Chondrocyte (in vitro differentiated cells): ENCODE measurements around the gene ZC3H6. TPM values are rescaled to one million over a fixed set of nuclear protein-coding genes. Genes with fewer than 3 reads are reported as not detected.
"Not testable (repeated sequence)": the region's sequence is repeated elsewhere in the genome, so short reads cannot be mapped to it uniquely, and the experiment has no call there.

Source experiments
- DNase-seq: peaks from one replicate; pipeline ENCODE4 v3.0.0; 2021; ENCODE audit warnings: mixed read lengths, low spot score
- H3K27ac Mint-ChIP-seq: one replicate; pipeline ENCODE4 v1.8.0; 2021; ENCODE audit warnings: mild to moderate bottlenecking, moderate library complexity, mixed read lengths; ENCODE audit not compliant: unreplicated experiment
- H3K27me3 Mint-ChIP-seq: 2 replicates; pipeline ENCODE4 v1.8.0; 2021; ENCODE audit warnings: low read depth, mixed read lengths
- H3K36me3 Mint-ChIP-seq: 2 replicates; pipeline ENCODE4 v1.8.0; 2021; ENCODE audit warnings: low read depth, mixed read lengths
- H3K4me1 Mint-ChIP-seq: 2 replicates; pipeline ENCODE4 v1.8.0; 2021; ENCODE audit warnings: low read depth, mild to moderate bottlenecking, mixed read lengths
- H3K4me3 Mint-ChIP-seq: one replicate; pipeline ENCODE4 v1.8.0; 2021; ENCODE audit warnings: mild to moderate bottlenecking, moderate library complexity, mixed read lengths; ENCODE audit not compliant: unreplicated experiment
- H3K9me3 Mint-ChIP-seq: 2 replicates; pipeline ENCODE4 v1.8.0; 2021; ENCODE audit warnings: low read depth, mixed read lengths
- total RNA-seq: library from RNA; stranded (reverse); gene quantifications from 3 replicates; pipeline ENCODE4 v1.2.1, GENCODE V29; 2021
- TF ChIP-seq, protein P1 (sequence below): fragments of 200-600 bp; sonication (generic); IDR thresholded peaks from 2 replicates; pipeline ENCODE4 v1.5.0; 2021; ENCODE audit warnings: antibody characterized with exemption, mild to moderate bottlenecking, moderate library complexity

ZC3H6 gene
- total RNA-seq, 1 donor from 2014 or later = 8.6 TPM

DNA sequence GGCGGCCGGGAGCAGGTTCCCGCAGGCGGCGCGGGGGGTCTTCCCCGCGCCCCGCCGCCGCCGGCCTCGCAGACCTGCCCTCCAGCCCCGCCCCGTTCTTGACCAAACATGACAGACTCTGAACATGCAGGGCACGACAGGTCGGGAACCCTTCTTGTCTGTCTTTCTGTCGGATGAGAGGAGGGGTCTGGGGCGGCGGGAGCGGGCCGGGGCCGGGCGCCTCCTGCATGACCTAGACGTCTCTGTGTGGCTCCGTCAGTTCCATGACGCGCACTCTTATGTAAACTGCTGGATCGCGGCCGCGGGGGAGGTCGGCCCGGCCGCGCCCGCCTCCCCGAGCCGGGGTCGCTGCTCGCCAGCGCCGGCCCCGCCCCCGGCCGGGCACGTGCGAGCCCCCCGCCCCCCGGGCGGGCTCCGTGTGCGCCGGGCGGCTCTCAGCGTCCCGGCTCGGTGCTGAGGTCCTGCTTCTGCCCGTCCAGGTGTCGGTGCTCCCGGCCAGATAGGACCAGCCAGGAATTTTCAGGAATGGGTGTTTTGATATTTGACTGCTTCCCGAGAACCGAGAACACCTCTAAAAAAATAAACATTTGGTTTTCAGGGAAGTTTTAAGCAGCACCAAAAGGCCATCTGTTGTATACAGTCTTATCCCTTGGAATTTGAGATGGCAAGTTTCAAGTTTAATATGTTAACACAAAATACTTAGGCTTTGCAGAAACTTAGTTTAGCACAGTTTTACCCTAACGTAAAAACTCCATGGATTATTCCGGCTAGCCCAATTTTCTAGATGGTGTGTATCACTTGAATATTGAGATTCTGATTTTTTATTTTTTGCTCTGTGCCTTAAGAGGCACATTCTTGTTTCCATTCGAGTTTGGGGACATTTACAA is 733 bp downstream of the ZC3H6 start:
- H3K27me3 Mint-ChIP-seq = no peaks in the 10 kb centered on the region
- TF ChIP-seq, protein P1, sequence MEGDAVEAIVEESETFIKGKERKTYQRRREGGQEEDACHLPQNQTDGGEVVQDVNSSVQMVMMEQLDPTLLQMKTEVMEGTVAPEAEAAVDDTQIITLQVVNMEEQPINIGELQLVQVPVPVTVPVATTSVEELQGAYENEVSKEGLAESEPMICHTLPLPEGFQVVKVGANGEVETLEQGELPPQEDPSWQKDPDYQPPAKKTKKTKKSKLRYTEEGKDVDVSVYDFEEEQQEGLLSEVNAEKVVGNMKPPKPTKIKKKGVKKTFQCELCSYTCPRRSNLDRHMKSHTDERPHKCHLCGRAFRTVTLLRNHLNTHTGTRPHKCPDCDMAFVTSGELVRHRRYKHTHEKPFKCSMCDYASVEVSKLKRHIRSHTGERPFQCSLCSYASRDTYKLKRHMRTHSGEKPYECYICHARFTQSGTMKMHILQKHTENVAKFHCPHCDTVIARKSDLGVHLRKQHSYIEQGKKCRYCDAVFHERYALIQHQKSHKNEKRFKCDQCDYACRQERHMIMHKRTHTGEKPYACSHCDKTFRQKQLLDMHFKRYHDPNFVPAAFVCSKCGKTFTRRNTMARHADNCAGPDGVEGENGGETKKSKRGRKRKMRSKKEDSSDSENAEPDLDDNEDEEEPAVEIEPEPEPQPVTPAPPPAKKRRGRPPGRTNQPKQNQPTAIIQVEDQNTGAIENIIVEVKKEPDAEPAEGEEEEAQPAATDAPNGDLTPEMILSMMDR = no peak
- DNase-seq = no peak
- H3K36me3 Mint-ChIP-seq = no peaks in the 10 kb centered on the region
- peak overlapping the region; percentile 87 for H3K4me3 Mint-ChIP-seq
- peak overlapping the region; percentile 96 for H3K27ac Mint-ChIP-seq
- H3K4me1 Mint-ChIP-seq = peaks cover 11% of the 10 kb centered on the region
- no peaks in the 10 kb centered on the region for H3K9me3 Mint-ChIP-seq

DNA sequence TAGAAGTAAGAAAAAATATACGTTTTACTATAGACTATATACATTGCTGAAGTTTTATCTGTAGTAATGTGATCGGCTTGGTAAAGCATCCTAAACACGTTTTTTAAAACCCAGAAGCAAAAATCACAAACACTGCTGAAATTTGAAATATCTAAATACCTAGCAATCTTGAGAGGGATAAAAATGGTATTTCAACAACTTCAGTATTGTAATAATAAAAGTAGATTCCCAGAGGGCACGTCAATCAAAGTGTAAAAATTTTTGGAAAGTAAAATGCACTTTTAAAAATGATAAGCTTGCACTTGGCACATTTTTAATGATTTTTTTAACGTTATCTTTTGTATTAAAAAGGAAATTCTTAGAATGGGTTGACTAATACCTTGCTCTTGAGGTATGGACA is 1.6 kb downstream of the ZC3H6 start:
- H3K9me3 Mint-ChIP-seq = no peaks in the 10 kb centered on the region
- DNase-seq = no peak
- no peak overlapping the region for H3K4me3 Mint-ChIP-seq
- peaks cover 11% of the 10 kb centered on the region for H3K4me1 Mint-ChIP-seq
- TF ChIP-seq, protein P1 = no peak
- H3K36me3 Mint-ChIP-seq = no peaks in the 10 kb centered on the region
- H3K27ac Mint-ChIP-seq = no peak overlapping the region
- no peaks in the 10 kb centered on the region for H3K27me3 Mint-ChIP-seq

DNA sequence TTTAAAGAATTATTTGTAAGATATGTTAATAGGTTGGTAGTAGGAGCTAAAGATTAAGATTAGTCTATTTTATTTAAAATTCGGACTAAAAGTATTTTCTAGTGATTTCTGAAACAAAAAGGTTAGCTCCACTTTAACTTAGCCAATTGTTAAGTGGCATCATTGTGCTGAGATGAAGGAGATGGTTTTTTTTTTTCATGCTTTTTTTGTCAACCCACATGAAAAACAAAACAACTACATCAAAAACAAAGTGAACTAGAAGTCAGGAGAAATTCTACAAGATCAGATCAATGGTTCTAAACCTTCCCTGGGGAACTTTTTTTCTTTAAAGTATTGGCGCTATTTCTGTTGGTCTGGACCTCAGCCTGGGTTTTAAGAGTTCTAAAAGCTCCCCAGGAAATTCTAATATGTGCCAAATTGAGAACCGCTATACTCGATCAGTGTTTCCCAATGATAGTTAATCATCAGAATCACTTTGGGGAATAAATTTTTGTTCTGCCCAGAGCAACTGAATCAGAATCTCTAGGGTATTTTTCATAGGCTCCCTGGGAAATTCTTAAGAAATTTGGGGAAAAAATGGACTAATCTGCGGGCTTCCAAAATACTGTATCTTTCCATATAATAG is 2.3 kb downstream of the ZC3H6 start:
- no peak overlapping the region for H3K27ac Mint-ChIP-seq
- TF ChIP-seq, protein P1 = no peak
- H3K4me3 Mint-ChIP-seq = no peak overlapping the region
- no peak for DNase-seq
- H3K4me1 Mint-ChIP-seq = peaks cover 12% of the 10 kb centered on the region
- no peaks in the 10 kb centered on the region for H3K27me3 Mint-ChIP-seq
- no peaks in the 10 kb centered on the region for H3K36me3 Mint-ChIP-seq
- no peaks in the 10 kb centered on the region for H3K9me3 Mint-ChIP-seq

DNA sequence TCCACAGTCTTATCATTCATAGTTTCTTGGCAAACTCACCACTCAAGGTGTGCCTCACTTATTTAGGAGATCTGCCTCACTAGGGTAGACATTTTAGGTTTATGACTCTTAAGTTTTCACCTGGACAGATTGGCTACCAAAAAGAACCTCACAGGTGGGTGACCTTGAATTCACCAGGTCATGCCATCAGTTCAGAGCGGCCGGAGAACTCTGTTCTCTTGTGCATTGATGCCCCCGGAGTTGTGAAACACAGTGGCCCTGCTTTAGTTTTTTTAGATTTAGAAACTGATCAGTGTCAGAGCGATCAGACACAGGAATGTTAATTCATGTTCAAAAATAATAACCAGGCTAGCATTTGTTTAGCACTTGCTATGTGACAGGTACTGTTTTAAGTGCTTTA is 6.7 kb downstream of the ZC3H6 start:
- not testable (repeated sequence) for H3K36me3 Mint-ChIP-seq, H3K27me3 Mint-ChIP-seq

DNA sequence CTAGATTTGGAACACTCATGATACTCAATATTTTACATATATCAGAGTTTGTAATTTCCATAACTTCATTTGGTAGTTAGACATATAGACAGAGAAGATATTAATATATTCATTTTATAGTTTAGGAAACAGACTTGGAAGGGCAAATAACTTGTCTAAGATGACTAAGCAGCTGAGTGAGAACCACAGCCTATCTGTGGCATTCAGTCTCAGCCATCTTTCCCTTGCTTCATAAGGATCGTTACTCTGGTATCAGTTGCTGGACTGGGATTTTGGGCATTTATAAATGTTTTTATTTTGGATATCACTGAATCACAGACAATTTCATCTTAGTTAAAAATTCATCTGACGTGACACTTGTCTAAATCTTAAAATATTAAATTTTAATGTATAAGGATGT is 8.1 kb downstream of the ZC3H6 start:
- not testable (repeated sequence) for DNase-seq, H3K9me3 Mint-ChIP-seq, H3K4me3 Mint-ChIP-seq, H3K4me1 Mint-ChIP-seq, H3K27ac Mint-ChIP-seq, H3K27me3 Mint-ChIP-seq, H3K36me3 Mint-ChIP-seq

More for the DNA sequence above, 6.7 kb downstream of the ZC3H6 start:
- not testable (repeated sequence) for H3K4me3 Mint-ChIP-seq, H3K4me1 Mint-ChIP-seq, H3K27ac Mint-ChIP-seq, DNase-seq, H3K9me3 Mint-ChIP-seq

DNA sequence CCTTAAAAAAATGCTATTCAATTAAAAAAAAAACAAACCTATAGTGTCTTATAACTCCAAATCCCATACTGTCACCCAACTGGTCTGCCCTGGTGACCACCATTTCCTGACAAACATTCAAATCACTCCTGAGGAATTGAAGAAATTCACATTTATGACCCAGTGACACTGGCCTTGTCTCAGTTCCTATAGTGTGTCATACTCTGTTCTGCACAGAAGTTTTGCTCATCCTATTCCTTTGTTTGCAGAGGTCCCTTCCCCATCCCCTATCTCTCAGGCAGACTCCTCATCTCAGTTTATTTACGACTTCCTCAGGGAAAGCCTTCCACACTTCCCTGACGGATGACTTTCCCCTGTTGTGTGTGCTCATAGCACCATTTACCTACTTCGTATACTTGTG is 14.7 kb downstream of the ZC3H6 start:
- H3K4me3 Mint-ChIP-seq = no peak overlapping the region
- DNase-seq = no peak
- no peaks in the 10 kb centered on the region for H3K4me1 Mint-ChIP-seq
- no peak overlapping the region for H3K27ac Mint-ChIP-seq
- H3K27me3 Mint-ChIP-seq = no peaks in the 10 kb centered on the region
- H3K36me3 Mint-ChIP-seq = no peaks in the 10 kb centered on the region
- H3K9me3 Mint-ChIP-seq = no peaks in the 10 kb centered on the region
- TF ChIP-seq, protein P1 = no peak
